HG03280 (cell line): ENCODE data around the gene OPN3.

Experiments used
- ATAC-seq: cut with Tn5 transposase; IDR thresholded peaks from one replicate; pipeline ENCODE4 v1.9.1; 2021; ENCODE audit warnings: mild to moderate bottlenecking, moderate library complexity; ENCODE audit not compliant: unreplicated experiment

Gene OPN3

GRCh38 chr1:241646201-241646600 lies 6.0 kb upstream of the OPN3 start:
- no peak for ATAC-seq

- ATAC-seq: no peak
Measured at GRCh38 chr1:241645199-241645598, 5.0 kb upstream of the OPN3 start.

- no peak for ATAC-seq
Measured at GRCh38 chr1:241644259-241644658, 4.1 kb upstream of the OPN3 start.

- ATAC-seq: no peak
Measured at GRCh38 chr1:241642593-241642944, 2.4 kb upstream of the OPN3 start.

GRCh38 chr1:241641773-241642592 lies 1.8 kb upstream of the OPN3 start:
- ATAC-seq: no peak

GRCh38 chr1:241640867-241641622 lies 876 bp upstream of the OPN3 start:
- no peak for ATAC-seq

GRCh38 chr1:241639623-241640148 lies 483 bp downstream of the OPN3 start:
- peak; percentile 55 for ATAC-seq

GRCh38 chr1:241638909-241639622 lies 1.1 kb downstream of the OPN3 start:
- no peak for ATAC-seq

GRCh38 chr1:241638099-241638682 lies 2.0 kb downstream of the OPN3 start:
- ATAC-seq: no peak

- no peak for ATAC-seq
Measured at GRCh38 chr1:241637604-241638003, 2.6 kb downstream of the OPN3 start.

GRCh38 chr1:241637046-241637590 lies 3.1 kb downstream of the OPN3 start:
- ATAC-seq: no peak

- no peak for ATAC-seq
Measured at GRCh38 chr1:241636291-241636690, 3.9 kb downstream of the OPN3 start.

- ATAC-seq: no peak
Measured at GRCh38 chr1:241635556-241636152, 4.5 kb downstream of the OPN3 start.

- no peak for ATAC-seq
Measured at GRCh38 chr1:241632987-241633386, 7.2 kb downstream of the OPN3 start.

GRCh38 chr1:241631674-241632073 lies 8.5 kb downstream of the OPN3 start:
- ATAC-seq: no peak

GRCh38 chr1:241630899-241631298 lies 9.3 kb downstream of the OPN3 start:
- no peak for ATAC-seq

- no peak for ATAC-seq
Measured at GRCh38 chr1:241630476-241630875, 9.7 kb downstream of the OPN3 start.

- ATAC-seq: no peak
Measured at GRCh38 chr1:241630005-241630404, 10.2 kb downstream of the OPN3 start.

GRCh38 chr1:241627453-241628259 lies 12.5 kb downstream of the OPN3 start:
- peak; percentile 84 for ATAC-seq

- no peak for ATAC-seq
Measured at GRCh38 chr1:241624935-241625334, 15.2 kb downstream of the OPN3 start.
